ENCODE measurements around the gene PAFAH2. TPM values are rescaled to one million over a fixed set of nuclear protein-coding genes. Genes with fewer than 3 reads are reported as not detected.

Gene PAFAH2
- total and polyA plus RNA-seq, 2 of the 8 experiments (the other 6 are each of a cell fraction or from before 2014, with no cell fraction given) = 7.7 to 9.3 TPM

- H2BK20ac ChIP-seq (ENCODE audit: low read length) = no peak overlapping the region
- H3K36me3 ChIP-seq (ENCODE audit: control insufficient read depth in 2 of 4, insufficient read depth in 4 of 4, low read length in 3 of 4) = peaks cover 0 to 17% (median 9%) of the 10 kb centered on the region in 4 experiments; a peak in 6 of 8 replicates
- H3K23me2 ChIP-seq (ENCODE audit: low read depth, low read length) = no peaks in the 10 kb centered on the region
- H3K4me1 ChIP-seq (replicated peaks in 1 of 4; ENCODE audit: control insufficient read depth in 3 of 4, insufficient read depth in 4 of 4, low read length in 3 of 4) = peaks cover 2 to 6% (median 3%) of the 10 kb centered on the region in 4 experiments; a peak in 4 of 7 replicates
- H4K91ac ChIP-seq (replicated peaks; ENCODE audit: insufficient read length, low read length) = no peak overlapping the region
- no peak overlapping the region for H4K8ac ChIP-seq (ENCODE audit: extremely low read depth, insufficient read depth, low read length)
- CTCF ChIA-PET (ENCODE audit: partially characterized antibody) = interaction anchor here (0.7 to 1.6 kb wide), 9 partner anchors 9 to 151 kb away, joined by 3 to 11 read pairs (median 3); partner anchors contain the start of genes MTFR1L and PAFAH2
- H3K4me3 ChIP-seq (ENCODE audit: extremely low read depth in 1 of 4, insufficient read depth in 2 of 4, low read depth in 3 of 4, low read length in 4 of 4) = no peak overlapping the region
- 77% methylated on average over 8 of the region's 8 CpGs; no CpG with 5 or more reads in 1 of the 2 experiments for WGBS, 2 experiments (ENCODE audit: extremely low coverage in 1 of 2, insufficient coverage in 1 of 2, insufficient read length in 1 of 2, insufficient replicate concordance in 2 of 2, low coverage in 1 of 2, low lambda C conversion rate in 2 of 2, missing lambda C conversion rate in 1 of 2)
- no peak overlapping the region for H3K23ac ChIP-seq (ENCODE audit: insufficient read length)
- no peak overlapping the region for H2BK12ac ChIP-seq (ENCODE audit: low read depth, low read length)
- no peak overlapping the region for H2BK15ac ChIP-seq (ENCODE audit: low read length)
- no peaks in the 10 kb centered on the region for H3K79me1 ChIP-seq (ENCODE audit: low read depth, low read length)
- no peak overlapping the region for H3K18ac ChIP-seq (ENCODE audit: extremely low read depth, low read length)
- peaks cover 0 to 4% of the 10 kb centered on the region in 2 experiments for H4K20me1 ChIP-seq (replicated peaks in 1 of 2; ENCODE audit: control insufficient read depth in 1 of 2, insufficient read depth in 2 of 2, low read length in 2 of 2)
- H3K27ac ChIP-seq (ENCODE audit: low read depth, low read length) = no peak overlapping the region
- no peak overlapping the region for H2BK120ac ChIP-seq (replicated peaks; ENCODE audit: low read depth, low read length)
- no peaks in the 10 kb centered on the region for H3K79me2 ChIP-seq (ENCODE audit: control insufficient read depth in 1 of 2, insufficient read depth in 2 of 2, low read length in 2 of 2)
- H2AK5ac ChIP-seq (ENCODE audit: low read depth, low read length) = no peak overlapping the region
- H3K56ac ChIP-seq (replicated peaks; ENCODE audit: insufficient read length, low read depth, low read length) = no peak overlapping the region
- DNase-seq (ENCODE audit: low read depth in 1 of 2, low spot score in 2 of 2) (no peak), FAIRE-seq (no peak)
- no peak overlapping the region for H2AFZ ChIP-seq (ENCODE audit: low read length)
- H3K4ac ChIP-seq (replicated peaks; ENCODE audit: insufficient read length, low read depth, low read length) = no peak overlapping the region
- no peaks in the 10 kb centered on the region; a peak in 1 of 7 replicates for H3K27me3 ChIP-seq (replicated peaks in 1 of 4; ENCODE audit: control insufficient read depth in 3 of 4, extremely low read depth in 1 of 4, insufficient read depth in 3 of 4, low read length in 3 of 4)
- POLR2A ChIA-PET (ENCODE audit: partially characterized antibody) = interaction anchor here (1.1 to 1.5 kb wide), 2 partner anchors 14 to 17 kb away, joined by 3 read pairs; no protein-coding TSS in a partner anchor
- H3K4me2 ChIP-seq (ENCODE audit: insufficient read depth in 1 of 2, low read depth in 2 of 2, low read length in 2 of 2) = no peak overlapping the region; a peak in 1 of 4 replicates
- H3K14ac ChIP-seq (ENCODE audit: insufficient read length) = no peak overlapping the region
- H2BK5ac ChIP-seq (ENCODE audit: low read depth, low read length) = no peak overlapping the region
- TF ChIP-seq TCF12 (IDR thresholded peaks at IDR 0.05; ENCODE audit: low read depth, low read length) = no peak
- peak; percentile 88 for TF ChIP-seq POU5F1 (IDR thresholded peaks at IDR 0.05; ENCODE audit: low read depth, low read length)
- H4K5ac ChIP-seq (ENCODE audit: insufficient read length, low read depth, low read length) = no peak overlapping the region
- no peaks in the 10 kb centered on the region for H3K9me3 ChIP-seq (ENCODE audit: insufficient read depth in 2 of 2, low read depth in 1 of 2, low read length in 1 of 2)
- peak overlapping the region in 1 of 4 experiments; percentile 28; a peak in 1 of 7 replicates for H3K9ac ChIP-seq (replicated peaks in 1 of 4; ENCODE audit: extremely low read depth in 1 of 4, low read depth in 3 of 4, low read length in 3 of 4)
Observed at GRCh38 chr1:25971066-25971810, 26.6 kb downstream of the PAFAH2 start.

Measured in H1 (cell line).